ENCODE results near the gene ZNF678. TPM values are rescaled to one million over a fixed set of nuclear protein-coding genes. Genes with fewer than 3 reads are reported as not detected.
A peak's percentile ranks its signal among the peaks of the same experiment; 100 is the strongest.

Gene ZNF678
- total and polyA plus RNA-seq, 7 experiments from 2014 or later: 3.2 to 8.3 (median 7.1) TPM

GRCh38 chr1:227544067-227545050 lies 19.0 kb upstream of the ZNF678 start:
- Histone ChIP-seq H3K36me3 (ENCODE audit: control insufficient read depth in 2 of 3, insufficient read depth in 3 of 3, low read length in 3 of 3) (no peaks in the 10 kb centered on the region), H3K27me3 (ENCODE audit: control insufficient read depth in 2 of 2, insufficient read depth in 2 of 2, low read length in 2 of 2) (no peaks in the 10 kb centered on the region), H3K4me3 (ENCODE audit: low read length) (no peak overlapping the region), H3K27ac (ENCODE audit: low read depth, low read length) (no peak overlapping the region), H3K4me1 (ENCODE audit: control insufficient read depth in 2 of 2, insufficient read depth in 2 of 2, low read length in 2 of 2) (peaks cover 3 to 10% of the 10 kb centered on the region in 2 donors), H3K9me3 (ENCODE audit: control insufficient read depth in 2 of 3, low read length in 3 of 3) (no peaks in the 10 kb centered on the region)
- Mint-ChIP-seq H3K4me1 (peaks cover 0 to 7% (median 4%) of the 10 kb centered on the region in 7 donors), H3K27ac (peak overlapping the region in 1 of 9 donors; percentile 48), H3K4me3 (no peak overlapping the region), H3K9me3 (peaks cover 0 to 2% (median 0%) of the 10 kb centered on the region in 11 donors), H3K36me3 (no peaks in the 10 kb centered on the region), H3K27me3 (peaks cover 0 to 6% (median 0%) of the 10 kb centered on the region in 5 donors)
- intact Hi-C loops (cut with micrococcal nuclease): loop anchor here (5.0 to 10.0 kb wide), 3 partner anchors 62 to 917 kb away; no protein-coding TSS in a partner anchor
- CTCF ChIA-PET: no interaction called here
- DNase-seq (no peak), ATAC-seq (no peak)
- POLR2A ChIA-PET: no interaction called here

- ChIA-PET CTCF (interaction anchor here (0.7 kb wide), 1 partner anchor 19 kb away, joined by 3 read pairs; no protein-coding TSS in a partner anchor), POLR2A (interaction anchor here (1.0 kb wide), 1 partner anchor 18 kb away, joined by 3 read pairs; the partner anchor contains the start of gene ZNF678)
- Histone ChIP-seq H3K27me3 (ENCODE audit: control insufficient read depth in 2 of 2, insufficient read depth in 2 of 2, low read length in 2 of 2) (no peaks in the 10 kb centered on the region), H3K4me3 (ENCODE audit: low read length) (no peak overlapping the region), H3K4me1 (ENCODE audit: control insufficient read depth in 2 of 2, insufficient read depth in 2 of 2, low read length in 2 of 2) (peaks cover 3 to 10% of the 10 kb centered on the region in 2 donors), H3K27ac (ENCODE audit: low read depth, low read length) (no peak overlapping the region), H3K36me3 (ENCODE audit: control insufficient read depth in 2 of 3, insufficient read depth in 3 of 3, low read length in 3 of 3) (no peaks in the 10 kb centered on the region), H3K9me3 (ENCODE audit: control insufficient read depth in 2 of 3, low read length in 3 of 3) (no peaks in the 10 kb centered on the region)
- no peak for ATAC-seq
- H3K27me3 Mint-ChIP-seq: peaks cover 0 to 6% (median 0%) of the 10 kb centered on the region in 5 donors
- peak overlapping the region in 2 of 9 donors; percentile 38 to 50 for H3K27ac Mint-ChIP-seq
- peak overlapping the region in 1 of 10 donors; percentile 21 for H3K4me3 Mint-ChIP-seq
- H3K36me3 Mint-ChIP-seq: no peaks in the 10 kb centered on the region
- no peak for DNase-seq
- peaks cover 0 to 7% (median 4%) of the 10 kb centered on the region in 7 donors for H3K4me1 Mint-ChIP-seq
- intact Hi-C loops (cut with micrococcal nuclease): loop anchor here in 1 of 2 donors (10.0 kb wide), 1 partner anchor 409 kb away; no protein-coding TSS in a partner anchor
- H3K9me3 Mint-ChIP-seq: peaks cover 0 to 3% (median 0%) of the 10 kb centered on the region in 11 donors
These were observed 18.0 kb upstream of the ZNF678 start for GRCh38 chr1:227545361-227545760.

- H3K9me3 ChIP-seq (ENCODE audit: control insufficient read depth in 2 of 3, low read length in 3 of 3): no peaks in the 10 kb centered on the region
- CTCF ChIA-PET: interaction anchor here (0.7 kb wide), 1 partner anchor 19 kb away, joined by 3 read pairs; no protein-coding TSS in a partner anchor
- no peak overlapping the region for H3K4me3 ChIP-seq (ENCODE audit: low read length)
- intact Hi-C loops (cut with micrococcal nuclease): loop anchor here in 1 of 2 donors (10.0 kb wide), 1 partner anchor 409 kb away; no protein-coding TSS in a partner anchor
- Mint-ChIP-seq H3K27ac (no peak overlapping the region), H3K9me3 (peaks cover 0 to 9% (median 5%) of the 10 kb centered on the region in 11 donors), H3K4me1 (peaks cover 0 to 7% (median 4%) of the 10 kb centered on the region in 7 donors), H3K4me3 (no peak overlapping the region), H3K36me3 (peaks cover 2 to 5% (median 4%) of the 10 kb centered on the region in 5 donors), H3K27me3 (peaks cover 0 to 9% (median 0%) of the 10 kb centered on the region in 5 donors)
- POLR2A ChIA-PET: interaction anchor here (1.0 kb wide), 1 partner anchor 17 kb away, joined by 3 read pairs; the partner anchor contains the start of gene ZNF678
- no peaks in the 10 kb centered on the region for H3K27me3 ChIP-seq (ENCODE audit: control insufficient read depth in 2 of 2, insufficient read depth in 2 of 2, low read length in 2 of 2)
- no peak overlapping the region for H3K27ac ChIP-seq (ENCODE audit: low read depth, low read length)
- no peak for ATAC-seq
- no peak for DNase-seq
- H3K4me1 ChIP-seq (ENCODE audit: control insufficient read depth in 2 of 2, insufficient read depth in 2 of 2, low read length in 2 of 2): peaks cover 3 to 10% of the 10 kb centered on the region in 2 donors
- no peaks in the 10 kb centered on the region for H3K36me3 ChIP-seq (ENCODE audit: control insufficient read depth in 2 of 3, insufficient read depth in 3 of 3, low read length in 3 of 3)
These were observed 17.3 kb upstream of the ZNF678 start for GRCh38 chr1:227546059-227546458.

- H3K4me1 ChIP-seq (ENCODE audit: control insufficient read depth in 2 of 2, insufficient read depth in 2 of 2, low read length in 2 of 2): peaks cover 3 to 10% of the 10 kb centered on the region in 2 donors
- H3K27ac ChIP-seq (ENCODE audit: low read depth, low read length): no peak overlapping the region
- Mint-ChIP-seq H3K27me3 (peaks cover 0 to 13% (median 0%) of the 10 kb centered on the region in 5 donors), H3K9me3 (peaks cover 0 to 16% (median 9%) of the 10 kb centered on the region in 11 donors), H3K36me3 (peaks cover 2 to 9% (median 7%) of the 10 kb centered on the region in 5 donors), H3K4me3 (no peak overlapping the region), H3K27ac (no peak overlapping the region), H3K4me1 (peaks cover 0 to 7% (median 4%) of the 10 kb centered on the region in 7 donors)
- ChIA-PET CTCF (no interaction called here), POLR2A (no interaction called here)
- intact Hi-C loops (cut with micrococcal nuclease): loop anchor here in 1 of 2 donors (10.0 kb wide), 1 partner anchor 408 kb away; no protein-coding TSS in a partner anchor
- no peaks in the 10 kb centered on the region for H3K36me3 ChIP-seq (ENCODE audit: control insufficient read depth in 2 of 3, insufficient read depth in 3 of 3, low read length in 3 of 3)
- no peak for DNase-seq
- no peak overlapping the region for H3K4me3 ChIP-seq (ENCODE audit: low read length)
- H3K27me3 ChIP-seq (ENCODE audit: control insufficient read depth in 2 of 2, insufficient read depth in 2 of 2, low read length in 2 of 2): no peaks in the 10 kb centered on the region
- no peaks in the 10 kb centered on the region for H3K9me3 ChIP-seq (ENCODE audit: control insufficient read depth in 2 of 3, low read length in 3 of 3)
- ATAC-seq: no peak
These were observed 16.6 kb upstream of the ZNF678 start for GRCh38 chr1:227546598-227547309.

- H3K9me3 Mint-ChIP-seq: peaks cover 0 to 23% (median 15%) of the 10 kb centered on the region in 11 donors
- CTCF ChIA-PET: no interaction called here
- H3K4me1 Mint-ChIP-seq: peaks cover 0 to 7% (median 4%) of the 10 kb centered on the region in 7 donors
- peaks cover 0 to 20% (median 3%) of the 10 kb centered on the region in 5 donors for H3K27me3 Mint-ChIP-seq
- H3K9me3 ChIP-seq (ENCODE audit: control insufficient read depth in 2 of 3, low read length in 3 of 3): no peaks in the 10 kb centered on the region
- H3K27ac ChIP-seq (ENCODE audit: low read depth, low read length): no peak overlapping the region
- H3K4me3 Mint-ChIP-seq: peak overlapping the region in 1 of 10 donors; percentile 34
- no peak for DNase-seq
- POLR2A ChIA-PET: no interaction called here
- no peaks in the 10 kb centered on the region for H3K27me3 ChIP-seq (ENCODE audit: control insufficient read depth in 2 of 2, insufficient read depth in 2 of 2, low read length in 2 of 2)
- ATAC-seq: no peak
- H3K4me1 ChIP-seq (ENCODE audit: control insufficient read depth in 2 of 2, insufficient read depth in 2 of 2, low read length in 2 of 2): peaks cover 3 to 10% of the 10 kb centered on the region in 2 donors
- no peak overlapping the region for H3K4me3 ChIP-seq (ENCODE audit: low read length)
- intact Hi-C loops (cut with micrococcal nuclease): loop anchor here in 1 of 2 donors (10.0 kb wide), 1 partner anchor 407 kb away; no protein-coding TSS in a partner anchor
- no peak overlapping the region for H3K27ac Mint-ChIP-seq
- peaks cover 2 to 16% (median 12%) of the 10 kb centered on the region in 5 donors for H3K36me3 Mint-ChIP-seq
- no peaks in the 10 kb centered on the region for H3K36me3 ChIP-seq (ENCODE audit: control insufficient read depth in 2 of 3, insufficient read depth in 3 of 3, low read length in 3 of 3)
These were observed 15.8 kb upstream of the ZNF678 start for GRCh38 chr1:227547310-227548118.
